ENCODE results near the gene ROCK1. TPM values are rescaled to one million over a fixed set of nuclear protein-coding genes. Genes with fewer than 3 reads are reported as not detected.
"Not testable (repeated sequence)": the region's sequence is repeated elsewhere in the genome, so short reads cannot be mapped to it uniquely, and the experiment has no call there.

The ROCK1 gene
- total RNA-seq, 2 donors from 2014 or later: 68.1 to 74.9 TPM

GRCh38 chr18:21054252-21054821 lies 57.3 kb downstream of the ROCK1 start:
- Mint-ChIP-seq H3K9me3 (no peaks in the 10 kb centered on the region), H3K4me3 (no peak overlapping the region), H3K36me3 (no peaks in the 10 kb centered on the region), H3K27me3 (no peaks in the 10 kb centered on the region), H3K4me1 (ENCODE audit: low read depth in 2 of 2) (peaks cover 21 to 26% of the 10 kb centered on the region in 2 donors), H3K27ac (no peak overlapping the region)
- no peak for ATAC-seq
- DNase-seq (ENCODE audit: low spot score): no peak

- no peaks in the 10 kb centered on the region for H3K27me3 Mint-ChIP-seq
- DNase-seq (ENCODE audit: low spot score) (no peak), ATAC-seq (peak in 1 of 2 donors; percentile 45)
- H3K4me3 Mint-ChIP-seq: no peak overlapping the region
- H3K36me3 Mint-ChIP-seq: no peaks in the 10 kb centered on the region
- H3K9me3 Mint-ChIP-seq: no peaks in the 10 kb centered on the region
- no peak overlapping the region for H3K27ac Mint-ChIP-seq
- peaks cover 23 to 26% of the 10 kb centered on the region in 2 donors for H3K4me1 Mint-ChIP-seq (ENCODE audit: low read depth in 2 of 2)
These were observed 58.5 kb downstream of the ROCK1 start for GRCh38 chr18:21053127-21053526.

- no peaks in the 10 kb centered on the region for H3K9me3 Mint-ChIP-seq
- DNase-seq (ENCODE audit: low spot score) (no peak), ATAC-seq (no peak)
- H3K27me3 Mint-ChIP-seq: no peaks in the 10 kb centered on the region
- no peaks in the 10 kb centered on the region for H3K36me3 Mint-ChIP-seq
- peaks cover 27 to 30% of the 10 kb centered on the region in 2 donors for H3K4me1 Mint-ChIP-seq (ENCODE audit: low read depth in 2 of 2)
- no peak overlapping the region for H3K27ac Mint-ChIP-seq
- H3K4me3 Mint-ChIP-seq: no peak overlapping the region
These were observed 59.2 kb downstream of the ROCK1 start for GRCh38 chr18:21052385-21052784.

GRCh38 chr18:21051620-21052019 lies 60.0 kb downstream of the ROCK1 start:
- H3K27ac Mint-ChIP-seq: no peak overlapping the region
- H3K4me1 Mint-ChIP-seq (ENCODE audit: low read depth in 2 of 2): peaks cover 27 to 30% of the 10 kb centered on the region in 2 donors
- no peak overlapping the region for H3K4me3 Mint-ChIP-seq
- H3K36me3 Mint-ChIP-seq: no peaks in the 10 kb centered on the region
- no peaks in the 10 kb centered on the region for H3K9me3 Mint-ChIP-seq
- no peak for DNase-seq (ENCODE audit: low spot score)
- no peaks in the 10 kb centered on the region for H3K27me3 Mint-ChIP-seq
- no peak for ATAC-seq

- Mint-ChIP-seq H3K4me1 (ENCODE audit: low read depth in 2 of 2) (peaks cover 30% of the 10 kb centered on the region in 2 donors), H3K27ac (peak overlapping the region; percentile 31 to 70), H3K27me3 (no peaks in the 10 kb centered on the region), H3K4me3 (no peak overlapping the region), H3K36me3 (no peaks in the 10 kb centered on the region), H3K9me3 (no peaks in the 10 kb centered on the region)
- DNase-seq (ENCODE audit: low spot score) (no peak), ATAC-seq (no peak)
These were observed 62.3 kb downstream of the ROCK1 start for GRCh38 chr18:21049306-21049705.

GRCh38 chr18:21047126-21047525 lies 64.5 kb downstream of the ROCK1 start:
- Mint-ChIP-seq H3K27me3 (no peaks in the 10 kb centered on the region), H3K4me1 (ENCODE audit: low read depth in 2 of 2) (peaks cover 20 to 30% of the 10 kb centered on the region in 2 donors), H3K4me3 (no peak overlapping the region), H3K36me3 (no peaks in the 10 kb centered on the region), H3K27ac (peak overlapping the region; percentile 23 to 71), H3K9me3 (no peaks in the 10 kb centered on the region)
- no peak for DNase-seq (ENCODE audit: low spot score)
- ATAC-seq: no peak

- Mint-ChIP-seq H3K4me1 (ENCODE audit: low read depth in 2 of 2) (peaks cover 0 to 2% of the 10 kb centered on the region in 2 donors), H3K4me3 (no peak overlapping the region), H3K27me3 (no peaks in the 10 kb centered on the region), H3K9me3 (no peaks in the 10 kb centered on the region), H3K27ac (no peak overlapping the region), H3K36me3 (peaks cover 7% of the 10 kb centered on the region)
- ATAC-seq (no peak), DNase-seq (ENCODE audit: low spot score) (no peak)
These were observed 71.1 kb downstream of the ROCK1 start for GRCh38 chr18:21040466-21040865.

DNA sequence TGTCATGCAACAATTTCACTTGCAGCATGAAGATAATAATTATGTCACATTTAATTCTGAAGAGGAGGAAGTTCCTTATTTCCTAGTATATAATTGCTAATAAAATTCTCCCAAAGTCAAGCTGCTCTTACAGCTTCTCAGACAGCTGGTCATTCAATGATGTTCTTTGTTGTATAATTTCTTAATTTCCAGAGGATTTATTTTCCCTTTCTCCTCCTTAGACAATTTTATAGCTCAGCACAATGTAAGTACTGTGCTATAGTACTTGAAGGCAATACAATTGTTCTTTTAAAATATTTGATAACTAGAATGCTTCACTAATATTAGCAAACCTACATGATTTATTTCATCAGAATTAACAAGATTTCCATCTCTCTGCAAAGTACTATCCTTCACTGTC lies 73.4 kb downstream of the ROCK1 start:
- Mint-ChIP-seq H3K27ac (no peak overlapping the region), H3K9me3 (no peaks in the 10 kb centered on the region), H3K4me1 (ENCODE audit: low read depth in 2 of 2) (peaks cover 5 to 6% of the 10 kb centered on the region in 2 donors), H3K4me3 (no peak overlapping the region), H3K36me3 (peaks cover 11% of the 10 kb centered on the region), H3K27me3 (no peaks in the 10 kb centered on the region)
- ATAC-seq: no peak
- DNase-seq (ENCODE audit: low spot score): no peak

- peaks cover 18 to 21% of the 10 kb centered on the region in 2 donors for H3K4me1 Mint-ChIP-seq (ENCODE audit: low read depth in 2 of 2)
- no peaks in the 10 kb centered on the region for H3K27me3 Mint-ChIP-seq
- no peak overlapping the region for H3K27ac Mint-ChIP-seq
- no peak overlapping the region for H3K4me3 Mint-ChIP-seq
- DNase-seq (ENCODE audit: low spot score): no peak
- no peak for ATAC-seq
- H3K9me3 Mint-ChIP-seq: no peaks in the 10 kb centered on the region
- peaks cover 24% of the 10 kb centered on the region for H3K36me3 Mint-ChIP-seq
These were observed 79.8 kb downstream of the ROCK1 start for GRCh38 chr18:21031845-21032244.

- not testable (repeated sequence) for H3K4me3 Mint-ChIP-seq; H3K4me1 Mint-ChIP-seq (ENCODE audit: low read depth in 2 of 2); DNase-seq (ENCODE audit: low spot score); H3K9me3 Mint-ChIP-seq; H3K27me3 Mint-ChIP-seq; ATAC-seq; H3K27ac Mint-ChIP-seq
- peaks cover 24% of the 10 kb centered on the region for H3K36me3 Mint-ChIP-seq
These were observed 93.4 kb downstream of the ROCK1 start for GRCh38 chr18:21018257-21018656.

DNA sequence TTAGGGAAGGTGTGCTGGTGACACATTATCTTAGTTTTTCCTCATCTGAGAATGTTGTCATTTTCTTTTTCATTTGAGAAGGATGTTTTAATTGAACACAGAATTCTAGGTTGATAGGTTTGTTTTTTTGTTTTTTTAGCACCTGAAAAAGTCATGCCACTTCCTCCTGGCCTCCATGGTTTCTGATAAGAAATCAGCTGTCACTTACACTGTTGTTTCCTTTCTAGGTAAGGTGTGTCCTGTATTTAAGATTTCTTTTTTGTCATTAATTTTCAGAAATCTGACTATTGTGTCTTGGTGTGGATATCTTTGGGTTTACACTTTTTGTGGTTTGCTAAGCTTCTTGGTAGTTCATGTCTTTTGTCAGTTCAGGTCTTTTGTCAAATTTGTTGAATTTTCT lies 99.3 kb downstream of the ROCK1 start:
- no peaks in the 10 kb centered on the region for H3K9me3 Mint-ChIP-seq
- no peak overlapping the region for H3K4me3 Mint-ChIP-seq
- H3K36me3 Mint-ChIP-seq: peaks cover 29% of the 10 kb centered on the region
- H3K27ac Mint-ChIP-seq: peak overlapping the region in 1 of 2 donors; percentile 27
- no peaks in the 10 kb centered on the region for H3K27me3 Mint-ChIP-seq
- peaks cover 0 to 5% of the 10 kb centered on the region in 2 donors for H3K4me1 Mint-ChIP-seq (ENCODE audit: low read depth in 2 of 2)
- ATAC-seq: no peak
- DNase-seq (ENCODE audit: low spot score): no peak

DNA sequence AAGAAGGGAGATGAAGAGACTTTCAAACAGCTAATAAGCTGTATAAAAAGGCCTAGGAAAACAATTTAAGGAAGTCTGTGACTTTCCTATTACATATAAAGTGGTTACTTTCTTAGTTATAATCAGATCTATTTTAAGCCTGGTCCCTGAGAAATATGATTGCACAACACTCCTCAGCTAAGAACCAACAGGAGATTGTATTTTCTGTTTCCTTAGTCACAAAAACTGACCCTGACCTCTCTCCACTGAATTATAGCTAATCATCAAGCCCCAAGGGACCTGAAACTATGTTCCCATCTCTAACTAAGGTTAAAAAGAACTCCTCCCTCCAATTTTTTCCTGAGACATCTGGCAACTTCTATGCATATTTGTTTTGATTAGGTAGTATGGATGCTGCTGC lies 106.9 kb downstream of the ROCK1 start:
- ATAC-seq (no peak), DNase-seq (ENCODE audit: low spot score) (no peak)
- no peak overlapping the region for H3K4me3 Mint-ChIP-seq
- peaks cover 5 to 7% of the 10 kb centered on the region in 2 donors for H3K4me1 Mint-ChIP-seq (ENCODE audit: low read depth in 2 of 2)
- peak overlapping the region; percentile 22 to 54 for H3K27ac Mint-ChIP-seq
- peaks cover 11% of the 10 kb centered on the region for H3K36me3 Mint-ChIP-seq
- no peaks in the 10 kb centered on the region for H3K9me3 Mint-ChIP-seq
- no peaks in the 10 kb centered on the region for H3K27me3 Mint-ChIP-seq

DNA sequence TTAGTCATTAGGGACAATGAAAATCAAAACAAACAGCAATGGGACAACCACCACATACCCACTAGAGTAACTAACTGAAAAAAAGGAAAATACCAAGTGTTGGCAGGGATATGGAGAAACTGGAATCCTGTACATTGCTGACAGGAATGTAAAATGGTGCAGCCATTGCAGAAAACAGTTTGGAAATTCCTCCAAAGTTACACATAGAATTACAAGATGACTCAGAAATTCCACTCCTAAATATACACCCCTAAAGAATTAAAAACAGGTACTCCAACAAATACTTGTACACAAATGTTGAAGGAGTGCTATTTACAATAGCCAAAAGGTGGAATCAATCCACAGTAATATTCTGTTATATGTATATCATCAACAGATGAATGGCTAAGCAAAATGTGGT lies 110.9 kb downstream of the ROCK1 start:
- Mint-ChIP-seq H3K36me3 (peaks cover 26% of the 10 kb centered on the region), H3K4me1 (ENCODE audit: low read depth in 2 of 2) (peaks cover 19 to 29% of the 10 kb centered on the region in 2 donors), H3K9me3 (no peaks in the 10 kb centered on the region), H3K27ac (no peak overlapping the region), H3K4me3 (no peak overlapping the region), H3K27me3 (no peaks in the 10 kb centered on the region)
- ATAC-seq (no peak), DNase-seq (ENCODE audit: low spot score) (no peak)

GRCh38 chr18:20997371-20997770 lies 114.2 kb downstream of the ROCK1 start:
- H3K9me3 Mint-ChIP-seq: no peaks in the 10 kb centered on the region
- H3K4me1 Mint-ChIP-seq (ENCODE audit: low read depth in 2 of 2): peaks cover 16 to 31% of the 10 kb centered on the region in 2 donors
- H3K36me3 Mint-ChIP-seq: peaks cover 21% of the 10 kb centered on the region
- ATAC-seq: no peak
- no peak overlapping the region for H3K4me3 Mint-ChIP-seq
- DNase-seq (ENCODE audit: low spot score): no peak
- peak overlapping the region in 1 of 2 donors; percentile 15 for H3K27ac Mint-ChIP-seq
- H3K27me3 Mint-ChIP-seq: no peaks in the 10 kb centered on the region

GRCh38 chr18:20996418-20996817 lies 115.2 kb downstream of the ROCK1 start:
- H3K9me3 Mint-ChIP-seq: no peaks in the 10 kb centered on the region
- ATAC-seq: no peak
- DNase-seq (ENCODE audit: low spot score): no peak
- peak overlapping the region in 1 of 2 donors; percentile 2 for H3K27ac Mint-ChIP-seq
- H3K4me1 Mint-ChIP-seq (ENCODE audit: low read depth in 2 of 2): peaks cover 16 to 31% of the 10 kb centered on the region in 2 donors
- peaks cover 21% of the 10 kb centered on the region for H3K36me3 Mint-ChIP-seq
- no peak overlapping the region for H3K4me3 Mint-ChIP-seq
- no peaks in the 10 kb centered on the region for H3K27me3 Mint-ChIP-seq

Measured in natural killer cell treated with Interleukin-12 subunit alpha and Interleukin-12 subunit beta and Interleukin-15 and Interleukin-18, amount 100 ng/mL, for 72 hours (primary cell).